Measurements from ENCODE around the gene TOP2A.
"Not testable (repeated sequence)": the region's sequence is repeated elsewhere in the genome, so short reads cannot be mapped to it uniquely, and the experiment has no call there.

TOP2A gene

DNA sequence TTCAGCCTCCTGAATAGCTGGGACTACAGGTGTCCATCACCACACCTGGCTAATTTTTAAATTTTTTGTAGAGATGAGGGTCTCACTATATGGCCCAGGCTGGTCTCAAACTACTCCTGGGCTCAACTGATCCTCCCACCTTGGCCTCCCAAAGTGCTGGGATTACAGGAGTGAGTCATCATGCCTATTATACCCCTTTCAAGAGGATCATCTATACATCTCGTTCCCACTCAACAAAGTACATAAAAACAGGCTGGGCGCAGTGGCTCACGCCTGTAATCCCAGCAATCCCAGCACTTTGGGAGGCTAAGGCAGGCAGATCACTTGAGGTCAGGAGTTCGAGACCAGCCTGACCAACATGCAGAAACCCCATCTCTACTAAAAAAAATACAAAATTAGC lies 3.4 kb downstream of the TOP2A start:
- H3K27ac ChIP-seq (ENCODE audit: low read depth, low read length); H3K14ac ChIP-seq (ENCODE audit: low read length); H2BK120ac ChIP-seq (ENCODE audit: insufficient read depth, low read length, poor library complexity); H3K9me3 ChIP-seq (ENCODE audit: insufficient read depth, low read depth, low read length); H3K27me3 ChIP-seq (ENCODE audit: insufficient read depth, low read length); DNase-seq; H3K4me1 ChIP-seq (ENCODE audit: control insufficient read depth in 1 of 2, insufficient read depth in 2 of 2, low read length in 2 of 2); H3K79me2 ChIP-seq (ENCODE audit: control insufficient read depth, insufficient read depth, low read length, poor library complexity); H2AFZ ChIP-seq (ENCODE audit: insufficient read depth, low read length, poor library complexity); H3K4me2 ChIP-seq (ENCODE audit: low read length); H4K8ac ChIP-seq (ENCODE audit: low read depth, low read length); H3K79me1 ChIP-seq (ENCODE audit: low read length); H3K4me3 ChIP-seq (ENCODE audit: low read depth, low read length); H3K23ac ChIP-seq (ENCODE audit: low read length); H3K4ac ChIP-seq (ENCODE audit: low read depth, low read length); H3K18ac ChIP-seq (ENCODE audit: low read length); H2BK5ac ChIP-seq (ENCODE audit: low read depth, low read length, poor library complexity); H2BK12ac ChIP-seq (ENCODE audit: low read length); H3K9ac ChIP-seq (ENCODE audit: low read length); H4K12ac ChIP-seq (ENCODE audit: low read depth, low read length); H2AK5ac ChIP-seq (ENCODE audit: low read length); H4K91ac ChIP-seq (ENCODE audit: low read depth, low read length): not testable (repeated sequence)
- H3K36me3 ChIP-seq (ENCODE audit: control insufficient read depth in 1 of 2, insufficient read depth in 2 of 2, low read length in 2 of 2) = peaks cover 17 to 19% of the 10 kb centered on the region in 2 experiments
- no CpG with 5 or more reads among the region's 4 CpGs for WGBS (ENCODE audit: extremely low coverage, insufficient coverage, insufficient read length)

DNA sequence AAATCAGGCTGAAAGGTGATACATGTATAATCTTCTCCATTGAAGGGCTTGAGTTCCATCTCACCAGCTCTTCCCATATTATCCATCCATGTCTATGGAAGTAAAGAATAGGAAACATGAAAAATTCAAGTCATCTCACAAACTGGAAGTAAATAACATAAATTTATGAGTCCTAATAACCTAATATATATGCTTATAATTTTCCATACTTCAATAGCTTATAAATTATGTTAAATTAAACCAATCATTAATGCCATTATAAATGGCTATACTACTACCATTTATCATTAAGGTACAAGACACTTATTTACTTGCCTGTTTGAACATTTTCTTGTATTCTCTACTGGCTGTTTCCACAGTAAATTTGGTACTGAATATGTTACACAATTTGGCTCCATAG lies 4.8 kb downstream of the TOP2A start:
- H4K8ac ChIP-seq (ENCODE audit: low read depth, low read length) = no peak overlapping the region
- no peak overlapping the region for H3K4me3 ChIP-seq (ENCODE audit: low read depth, low read length)
- H3K79me2 ChIP-seq (ENCODE audit: control insufficient read depth, insufficient read depth, low read length, poor library complexity) = peaks cover 6% of the 10 kb centered on the region
- DNase-seq = no peak
- H4K91ac ChIP-seq (ENCODE audit: low read depth, low read length) = no peak overlapping the region
- no peak overlapping the region for H2BK5ac ChIP-seq (ENCODE audit: low read depth, low read length, poor library complexity)
- H3K27ac ChIP-seq (ENCODE audit: low read depth, low read length) = no peak overlapping the region
- no peaks in the 10 kb centered on the region for H3K27me3 ChIP-seq (ENCODE audit: insufficient read depth, low read length)
- H3K79me1 ChIP-seq (ENCODE audit: low read length) = peaks cover 3% of the 10 kb centered on the region
- no peak overlapping the region for H3K4me2 ChIP-seq (ENCODE audit: low read length)
- H3K23ac ChIP-seq (ENCODE audit: low read length) = no peak overlapping the region
- no peak overlapping the region for H3K18ac ChIP-seq (ENCODE audit: low read length)
- H3K9me3 ChIP-seq (ENCODE audit: insufficient read depth, low read depth, low read length) = no peaks in the 10 kb centered on the region
- H3K9ac ChIP-seq (ENCODE audit: low read length) = no peak overlapping the region
- H3K4me1 ChIP-seq (ENCODE audit: control insufficient read depth in 1 of 2, insufficient read depth in 2 of 2, low read length in 2 of 2) = no peaks in the 10 kb centered on the region
- no peak overlapping the region for H2BK120ac ChIP-seq (ENCODE audit: insufficient read depth, low read length, poor library complexity)
- no peak overlapping the region for H4K12ac ChIP-seq (ENCODE audit: low read depth, low read length)
- peaks cover 21 to 22% of the 10 kb centered on the region in 2 experiments for H3K36me3 ChIP-seq (ENCODE audit: control insufficient read depth in 1 of 2, insufficient read depth in 2 of 2, low read length in 2 of 2)
- H3K4ac ChIP-seq (ENCODE audit: low read depth, low read length) = no peak overlapping the region
- no peak overlapping the region for H2AK5ac ChIP-seq (ENCODE audit: low read length)
- no peak overlapping the region for H2AFZ ChIP-seq (ENCODE audit: insufficient read depth, low read length, poor library complexity)
- H3K14ac ChIP-seq (ENCODE audit: low read length) = no peak overlapping the region
- H2BK12ac ChIP-seq (ENCODE audit: low read length) = no peak overlapping the region

DNA sequence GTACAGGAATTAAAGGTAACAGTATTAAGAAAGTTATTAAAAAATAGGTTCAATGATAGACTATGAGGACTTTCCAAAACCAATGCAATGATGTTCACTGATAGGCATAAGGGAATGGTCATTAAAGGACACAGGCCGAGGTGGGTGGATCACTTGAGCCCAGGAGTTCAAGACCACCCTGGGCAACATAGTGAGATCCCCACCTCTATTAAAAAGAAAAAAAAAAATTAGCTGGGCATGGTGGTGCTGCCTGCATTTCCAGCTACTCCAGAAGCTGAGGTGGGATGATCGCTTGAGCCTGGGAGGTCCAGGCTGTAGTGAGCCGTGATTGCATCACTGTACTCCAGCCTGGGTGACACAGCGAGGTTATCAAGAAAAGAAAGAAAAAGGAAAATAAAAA lies 5.9 kb downstream of the TOP2A start:
- no peak overlapping the region for H2AK5ac ChIP-seq (ENCODE audit: low read length)
- no peak overlapping the region for H3K4me2 ChIP-seq (ENCODE audit: low read length)
- no peak overlapping the region for H2BK120ac ChIP-seq (ENCODE audit: insufficient read depth, low read length, poor library complexity)
- no peak overlapping the region for H2BK12ac ChIP-seq (ENCODE audit: low read length)
- H2AFZ ChIP-seq (ENCODE audit: insufficient read depth, low read length, poor library complexity) = no peak overlapping the region
- WGBS (ENCODE audit: extremely low coverage, insufficient coverage, insufficient read length) = no CpG with 5 or more reads among the region's 4 CpGs
- no peak overlapping the region for H3K23ac ChIP-seq (ENCODE audit: low read length)
- H3K27ac ChIP-seq (ENCODE audit: low read depth, low read length) = no peak overlapping the region
- no peak overlapping the region for H3K4me3 ChIP-seq (ENCODE audit: low read depth, low read length)
- no peaks in the 10 kb centered on the region for H3K79me2 ChIP-seq (ENCODE audit: control insufficient read depth, insufficient read depth, low read length, poor library complexity)
- no peak overlapping the region for H3K4ac ChIP-seq (ENCODE audit: low read depth, low read length)
- H3K36me3 ChIP-seq (ENCODE audit: control insufficient read depth in 1 of 2, insufficient read depth in 2 of 2, low read length in 2 of 2) = peaks cover 23 to 24% of the 10 kb centered on the region in 2 experiments
- H3K27me3 ChIP-seq (ENCODE audit: insufficient read depth, low read length) = no peaks in the 10 kb centered on the region
- no peak overlapping the region for H3K14ac ChIP-seq (ENCODE audit: low read length)
- no peak overlapping the region for H4K91ac ChIP-seq (ENCODE audit: low read depth, low read length)
- no peak overlapping the region for H3K18ac ChIP-seq (ENCODE audit: low read length)
- no peaks in the 10 kb centered on the region for H3K9me3 ChIP-seq (ENCODE audit: insufficient read depth, low read depth, low read length)
- H4K12ac ChIP-seq (ENCODE audit: low read depth, low read length) = no peak overlapping the region
- H3K79me1 ChIP-seq (ENCODE audit: low read length) = no peaks in the 10 kb centered on the region
- H2BK5ac ChIP-seq (ENCODE audit: low read depth, low read length, poor library complexity) = no peak overlapping the region
- no peaks in the 10 kb centered on the region for H3K4me1 ChIP-seq (ENCODE audit: control insufficient read depth in 1 of 2, insufficient read depth in 2 of 2, low read length in 2 of 2)
- no peak overlapping the region for H3K9ac ChIP-seq (ENCODE audit: low read length)
- no peak overlapping the region for H4K8ac ChIP-seq (ENCODE audit: low read depth, low read length)
- DNase-seq = no peak

DNA sequence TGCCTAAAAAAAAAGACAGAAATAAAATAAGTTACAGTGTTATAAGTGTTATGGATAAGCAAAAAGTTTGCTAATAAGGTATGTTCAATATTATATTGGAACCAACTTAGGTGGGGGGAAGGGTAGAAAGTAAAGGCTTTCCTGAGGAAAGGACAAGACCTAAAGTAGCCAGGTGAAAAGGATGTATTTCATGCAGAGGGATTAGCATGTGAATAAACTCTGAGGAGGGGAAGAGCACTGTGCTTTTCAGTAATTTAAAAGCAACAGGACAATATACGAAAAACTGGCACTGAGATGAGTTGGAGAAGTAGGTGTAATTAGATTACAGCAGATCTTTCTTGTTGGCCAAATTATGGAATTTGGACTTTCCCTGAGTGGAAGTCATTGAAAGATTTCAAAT lies 7.6 kb downstream of the TOP2A start:
- WGBS (ENCODE audit: extremely low coverage, insufficient coverage, insufficient read length) = no CpG with 5 or more reads among the region's 1 CpG
- Histone ChIP-seq H4K91ac (ENCODE audit: low read depth, low read length) (no peak overlapping the region), H3K27me3 (ENCODE audit: insufficient read depth, low read length) (no peaks in the 10 kb centered on the region), H3K36me3 (ENCODE audit: control insufficient read depth in 1 of 2, insufficient read depth in 2 of 2, low read length in 2 of 2) (peaks cover 32 to 33% of the 10 kb centered on the region in 2 experiments), H3K4me1 (ENCODE audit: control insufficient read depth in 1 of 2, insufficient read depth in 2 of 2, low read length in 2 of 2) (no peaks in the 10 kb centered on the region), H3K79me2 (ENCODE audit: control insufficient read depth, insufficient read depth, low read length, poor library complexity) (no peaks in the 10 kb centered on the region), H3K27ac (ENCODE audit: low read depth, low read length) (no peak overlapping the region), H4K12ac (ENCODE audit: low read depth, low read length) (no peak overlapping the region), H3K18ac (ENCODE audit: low read length) (no peak overlapping the region), H4K8ac (ENCODE audit: low read depth, low read length) (no peak overlapping the region), H3K4ac (ENCODE audit: low read depth, low read length) (no peak overlapping the region), H2BK120ac (ENCODE audit: insufficient read depth, low read length, poor library complexity) (no peak overlapping the region), H2AFZ (ENCODE audit: insufficient read depth, low read length, poor library complexity) (no peak overlapping the region), H3K9ac (ENCODE audit: low read length) (no peak overlapping the region), H3K23ac (ENCODE audit: low read length) (no peak overlapping the region), H2BK12ac (ENCODE audit: low read length) (no peak overlapping the region), H2AK5ac (ENCODE audit: low read length) (no peak overlapping the region), H3K79me1 (ENCODE audit: low read length) (no peaks in the 10 kb centered on the region), H3K9me3 (ENCODE audit: insufficient read depth, low read depth, low read length) (no peaks in the 10 kb centered on the region), H2BK5ac (ENCODE audit: low read depth, low read length, poor library complexity) (no peak overlapping the region), H3K4me2 (ENCODE audit: low read length) (no peak overlapping the region), H3K14ac (ENCODE audit: low read length) (no peak overlapping the region), H3K4me3 (ENCODE audit: low read depth, low read length) (no peak overlapping the region)
- no peak for DNase-seq
